T-helper 1 cell treated with Interleukin-12 subunit alpha and Interleukin-12 subunit beta and Interleukin-4 antibody, amounts not matched to agents 30 ng/mL and 1 ng/mL, for 36 hours (primary cell): ENCODE results near the gene TINAGL1. TPM values are rescaled to one million over a fixed set of nuclear protein-coding genes. Genes with fewer than 3 reads are reported as not detected.

Experiments used
- intact Hi-C: fragments of 100-400 bp; cut with micrococcal nuclease; formaldehyde crosslinking; loops from one replicate; pipeline ENCODE4 v1.15.1; 2024
- total RNA-seq: library from RNA; stranded (reverse); gene quantifications from 2 replicates; pipeline ENCODE4 v1.2.3, GENCODE V29; 2022

Gene TINAGL1
- total RNA-seq, 1 donor from 2014 or later, result not detected

- intact Hi-C loops, result no loop called here
These were observed 7.3 kb upstream of the TINAGL1 start for GRCh38 chr1:31568895-31569595.

- intact Hi-C loops, result no loop called here
These were observed 6.6 kb upstream of the TINAGL1 start for GRCh38 chr1:31569596-31570173.

- intact Hi-C loops, result no loop called here
These were observed 6.1 kb upstream of the TINAGL1 start for GRCh38 chr1:31570228-31570627.

- intact Hi-C loops, result no loop called here
These were observed 5.4 kb upstream of the TINAGL1 start for GRCh38 chr1:31570906-31571305.

- intact Hi-C loops, result no loop called here
These were observed 4.7 kb upstream of the TINAGL1 start for GRCh38 chr1:31571340-31572295.

- intact Hi-C loops, result no loop called here
These were observed 3.8 kb upstream of the TINAGL1 start for GRCh38 chr1:31572323-31573104.

- intact Hi-C loops, result no loop called here
These were observed 3.1 kb upstream of the TINAGL1 start for GRCh38 chr1:31573261-31573660.

GRCh38 chr1:31574749-31575368 lies 1.5 kb upstream of the TINAGL1 start:
- intact Hi-C loops, result no loop called here

GRCh38 chr1:31575369-31576140 lies 760 bp upstream of the TINAGL1 start:
- intact Hi-C loops, result no loop called here

- intact Hi-C loops, result no loop called here
These were observed 584 bp downstream of the TINAGL1 start for GRCh38 chr1:31576743-31577455.

- intact Hi-C loops, result no loop called here
These were observed 1.3 kb downstream of the TINAGL1 start for GRCh38 chr1:31577515-31578192.

GRCh38 chr1:31579374-31579773 lies 3.1 kb downstream of the TINAGL1 start:
- intact Hi-C loops, result no loop called here

- intact Hi-C loops, result no loop called here
These were observed 4.2 kb downstream of the TINAGL1 start for GRCh38 chr1:31580513-31580870.

GRCh38 chr1:31580891-31581603 lies 4.7 kb downstream of the TINAGL1 start:
- intact Hi-C loops, result no loop called here

- intact Hi-C loops, result no loop called here
These were observed 5.8 kb downstream of the TINAGL1 start for GRCh38 chr1:31581821-31582810.

GRCh38 chr1:31583082-31583994 lies 7.0 kb downstream of the TINAGL1 start:
- intact Hi-C loops, result no loop called here
